ENCODE data around the gene HSP90B1.

DNA sequence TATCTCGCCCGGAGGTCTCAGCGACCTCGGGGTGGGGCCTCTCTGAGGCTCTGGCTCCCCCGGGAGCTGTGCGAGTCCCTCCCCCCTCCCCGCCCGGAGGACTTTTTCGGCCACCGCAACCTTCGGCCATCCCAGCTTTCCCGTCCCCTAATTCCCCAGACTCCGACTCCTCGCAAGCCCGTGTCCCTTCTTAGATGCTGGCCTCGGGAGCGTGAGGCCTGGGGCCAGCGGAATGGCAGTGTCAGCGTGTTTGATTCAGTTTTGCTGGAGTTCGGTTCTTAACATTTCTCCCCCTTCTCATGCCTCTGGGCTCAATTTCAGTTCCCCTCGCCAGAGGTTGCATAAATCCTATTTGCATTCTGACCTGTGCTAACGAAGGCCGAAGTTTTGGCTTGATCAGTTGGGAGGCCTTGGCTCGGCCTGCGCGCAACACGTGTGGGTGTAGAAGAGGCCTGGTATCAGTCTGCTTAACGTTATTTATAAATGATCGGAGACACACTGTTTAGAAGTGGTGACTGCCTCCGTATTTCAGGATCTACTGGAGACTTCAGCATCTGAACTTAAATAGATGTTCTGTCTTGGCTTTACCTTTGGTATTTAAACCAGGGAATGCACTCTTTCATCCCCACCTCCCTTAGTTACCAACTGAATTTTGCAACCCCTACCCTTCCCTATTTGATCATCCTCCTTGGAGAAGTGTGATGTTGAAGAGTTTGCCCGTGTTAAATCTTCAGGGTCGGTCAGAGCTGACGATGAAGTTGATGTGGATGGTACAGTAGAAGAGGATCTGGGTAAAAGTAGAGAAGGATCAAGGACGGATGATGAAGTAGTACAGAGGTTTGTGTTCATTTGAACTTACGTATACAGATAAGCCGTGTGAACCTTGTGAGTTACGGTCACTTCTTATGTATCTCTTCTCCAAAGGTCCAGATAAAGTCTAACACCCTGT lies 851 bp downstream of the HSP90B1 start:
- TF ChIP-seq, protein P1, sequence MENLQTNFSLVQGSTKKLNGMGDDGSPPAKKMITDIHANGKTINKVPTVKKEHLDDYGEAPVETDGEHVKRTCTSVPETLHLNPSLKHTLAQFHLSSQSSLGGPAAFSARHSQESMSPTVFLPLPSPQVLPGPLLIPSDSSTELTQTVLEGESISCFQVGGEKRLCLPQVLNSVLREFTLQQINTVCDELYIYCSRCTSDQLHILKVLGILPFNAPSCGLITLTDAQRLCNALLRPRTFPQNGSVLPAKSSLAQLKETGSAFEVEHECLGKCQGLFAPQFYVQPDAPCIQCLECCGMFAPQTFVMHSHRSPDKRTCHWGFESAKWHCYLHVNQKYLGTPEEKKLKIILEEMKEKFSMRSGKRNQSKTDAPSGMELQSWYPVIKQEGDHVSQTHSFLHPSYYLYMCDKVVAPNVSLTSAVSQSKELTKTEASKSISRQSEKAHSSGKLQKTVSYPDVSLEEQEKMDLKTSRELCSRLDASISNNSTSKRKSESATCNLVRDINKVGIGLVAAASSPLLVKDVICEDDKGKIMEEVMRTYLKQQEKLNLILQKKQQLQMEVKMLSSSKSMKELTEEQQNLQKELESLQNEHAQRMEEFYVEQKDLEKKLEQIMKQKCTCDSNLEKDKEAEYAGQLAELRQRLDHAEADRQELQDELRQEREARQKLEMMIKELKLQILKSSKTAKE (IDR thresholded peaks at IDR 0.05; ENCODE audit: low read depth, poor library complexity, severe bottlenecking) = no peak
- TF ChIP-seq YY1 (IDR thresholded peaks at IDR 0.05; ENCODE audit: low read depth, low read length) = no peak
- 0 out of 2 replicates have a peak, but pooled peaks have one; percentile 8 for TF ChIP-seq TAF1 (IDR thresholded peaks at IDR 0.05; ENCODE audit: borderline replicate concordance, low read depth, low read length)
